ENCODE data around the gene CYTH4.

- TF ChIP-seq ZNF274 (IDR thresholded peaks at IDR 0.05; ENCODE audit: insufficient read depth, insufficient read length) (no peak), TAF1 (IDR thresholded peaks at IDR 0.05; ENCODE audit: borderline replicate concordance, low read depth, low read length) (no peak), PKNOX1 (IDR thresholded peaks at IDR 0.05) (no peak)
Measured at GRCh38 chr22:37304595-37305343, 22.5 kb downstream of the CYTH4 start.

All from GM12878 (cell line).